Gastrocnemius medialis (tissue), 4 donors: ENCODE data around the gene SPG11.

Source experiments
- CTCF ChIP-seq, 5 experiments: fragments of 450-650 bp in 3 of 5; fragments of 200-600 bp in 2 of 5; sonication (generic) in 2 of 5; IDR thresholded peaks in 4 of 5; conservative IDR thresholded peaks in 1 of 5; 1 replicate in 4 of 5; 2 replicates in 1 of 5; pipeline ENCODE4 v1.5.1; 2016 to 2019; ENCODE audit warnings: antibody characterized with exemption in 5 of 5, mild to moderate bottlenecking in 3 of 5, moderate library complexity in 3 of 5
- POLR2A ChIP-seq, 2 donors: fragments of 450-650 bp; IDR thresholded peaks; one replicate each; pipeline ENCODE4 v1.6.1; 2017; ENCODE audit warnings: antibody characterized with exemption in 2 of 2, mild to moderate bottlenecking in 2 of 2, moderate library complexity in 2 of 2

GRCh38 chr15:44527241-44527640 lies 136.2 kb downstream of the SPG11 start:
- TF ChIP-seq POLR2A (IDR thresholded peaks at IDR 0.05) (no peak), CTCF (IDR thresholded peaks at IDR 0.05 in 4 of 5, conservative IDR thresholded peaks at IDR 0.05 in 1 of 5) (no peak)
